NCI-H1092 (cell line): ENCODE results near the gene ZNF286A.
"Not testable (repeated sequence)": the region's sequence is repeated elsewhere in the genome, so short reads cannot be mapped to it uniquely, and the experiment has no call there.

Source experiments
- DNase-seq: peaks from one replicate; lab custom pipeline; 2025; lab: John Stamatoyannopoulos, UW

Gene ZNF286A

GRCh38 chr17:15699937-15700336, 385 bp downstream of the ZNF286A start:
- DNase-seq, result not testable (repeated sequence)

DNA sequence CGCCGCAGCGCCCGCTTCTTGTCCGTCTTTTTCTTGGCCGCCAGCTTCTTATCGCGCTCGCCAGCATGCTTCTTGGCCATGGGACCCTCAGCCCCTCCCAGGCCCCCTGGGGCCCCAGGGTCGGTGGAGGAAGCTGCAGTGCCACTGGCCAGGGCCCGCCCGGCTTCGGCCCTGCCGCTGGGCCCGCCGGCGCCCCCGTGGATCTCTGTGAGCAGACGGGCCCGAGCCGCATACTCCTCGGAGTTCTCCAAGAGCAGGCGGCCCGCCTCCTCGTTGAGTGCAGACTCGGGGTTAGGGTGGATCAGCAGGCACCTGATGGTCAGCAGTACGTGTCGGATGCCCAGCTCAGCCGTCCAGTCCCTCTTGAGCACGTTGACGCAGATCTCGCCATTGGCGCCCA, 4.7 kb downstream of the ZNF286A start:
- DNase-seq, result not testable (repeated sequence)

DNA sequence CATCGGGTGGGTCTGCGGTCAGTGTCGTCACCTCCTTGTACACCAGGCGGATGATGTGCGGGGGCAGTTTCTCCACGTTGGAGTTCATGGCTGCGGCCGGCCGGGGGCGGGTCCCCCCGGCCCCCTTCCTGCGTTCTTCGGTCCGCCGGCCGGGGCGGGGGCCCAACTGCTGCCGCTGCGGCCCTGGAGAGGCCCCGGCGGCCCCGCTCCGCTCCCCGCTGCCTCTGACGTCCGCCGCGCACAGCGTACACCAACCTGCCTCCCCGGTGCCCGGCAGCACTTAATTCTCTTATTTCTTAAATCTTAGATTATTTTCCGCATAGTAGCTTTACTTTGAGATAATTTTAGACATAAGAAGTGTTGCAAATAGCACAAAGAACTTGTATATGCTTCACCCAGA, 5.3 kb downstream of the ZNF286A start:
- not testable (repeated sequence) for DNase-seq

DNA sequence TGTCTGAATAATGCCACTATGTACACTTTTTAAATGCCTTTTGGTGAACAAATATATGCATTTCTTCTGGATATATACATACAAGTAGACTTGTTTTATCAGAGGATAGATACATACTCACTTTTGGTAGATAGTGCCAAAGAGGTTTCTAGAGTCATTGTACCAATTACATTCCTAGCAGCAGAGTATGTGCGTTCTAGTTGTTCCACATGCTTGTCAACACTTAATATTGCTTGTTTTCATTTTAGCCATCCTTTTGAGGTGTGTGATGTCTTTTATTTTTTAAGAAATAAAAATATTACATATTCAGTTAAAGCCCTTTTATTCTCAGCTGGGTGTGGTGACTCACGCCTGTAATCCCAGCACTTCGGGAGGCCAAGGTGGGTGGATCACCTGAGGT, 9.3 kb downstream of the ZNF286A start:
- DNase-seq, result not testable (repeated sequence)

- DNase-seq, result not testable (repeated sequence)
Observed at GRCh38 chr17:15716601-15717563, 17.3 kb downstream of the ZNF286A start.

DNA sequence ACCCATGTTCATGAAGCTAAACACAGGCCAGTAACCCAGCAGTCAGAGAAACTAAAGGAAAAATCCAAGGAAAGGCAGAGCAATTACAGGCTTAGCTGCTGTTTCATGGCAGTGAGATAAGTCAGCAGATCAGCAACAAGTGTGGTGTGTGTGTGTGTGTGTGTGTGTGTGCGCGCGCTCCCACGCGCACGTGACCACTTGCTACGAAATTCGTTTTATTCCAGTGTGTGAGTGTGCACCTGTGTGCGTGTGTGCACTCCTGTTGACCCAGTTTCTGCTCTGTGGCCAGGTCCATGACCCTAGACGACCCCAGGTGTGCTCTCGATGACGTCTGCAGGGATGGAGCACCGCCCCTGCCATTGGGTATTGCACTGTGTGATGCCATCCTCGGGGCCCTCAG, 31.0 kb downstream of the ZNF286A start:
- DNase-seq, result not testable (repeated sequence)

DNA sequence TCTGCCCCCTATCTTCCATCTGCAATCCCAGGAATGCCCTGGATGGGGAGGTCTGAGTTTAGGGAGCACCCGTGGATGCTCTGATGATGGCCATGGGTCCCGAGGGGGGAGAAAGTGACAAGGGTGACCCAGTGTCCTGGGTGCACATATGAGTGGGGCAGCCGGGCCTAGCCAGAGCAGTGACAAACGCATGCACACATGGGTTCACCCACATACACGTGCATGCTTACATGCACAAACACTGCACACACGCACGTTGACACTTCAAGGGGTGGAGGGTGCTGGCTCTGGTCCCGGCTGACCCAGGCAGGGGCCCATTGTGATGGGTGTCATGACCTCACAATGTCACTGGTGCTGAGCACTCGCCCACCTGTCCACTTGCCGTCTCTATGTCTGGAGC, 32.3 kb downstream of the ZNF286A start, which contains the start of gene TBC1D26:
TSS of gene TBC1D26 (plus strand) at position 384 of the 400 bp plus-strand sequence. CDS start 3,066 bp downstream, outside the sequence.
- not testable (repeated sequence) for DNase-seq

DNA sequence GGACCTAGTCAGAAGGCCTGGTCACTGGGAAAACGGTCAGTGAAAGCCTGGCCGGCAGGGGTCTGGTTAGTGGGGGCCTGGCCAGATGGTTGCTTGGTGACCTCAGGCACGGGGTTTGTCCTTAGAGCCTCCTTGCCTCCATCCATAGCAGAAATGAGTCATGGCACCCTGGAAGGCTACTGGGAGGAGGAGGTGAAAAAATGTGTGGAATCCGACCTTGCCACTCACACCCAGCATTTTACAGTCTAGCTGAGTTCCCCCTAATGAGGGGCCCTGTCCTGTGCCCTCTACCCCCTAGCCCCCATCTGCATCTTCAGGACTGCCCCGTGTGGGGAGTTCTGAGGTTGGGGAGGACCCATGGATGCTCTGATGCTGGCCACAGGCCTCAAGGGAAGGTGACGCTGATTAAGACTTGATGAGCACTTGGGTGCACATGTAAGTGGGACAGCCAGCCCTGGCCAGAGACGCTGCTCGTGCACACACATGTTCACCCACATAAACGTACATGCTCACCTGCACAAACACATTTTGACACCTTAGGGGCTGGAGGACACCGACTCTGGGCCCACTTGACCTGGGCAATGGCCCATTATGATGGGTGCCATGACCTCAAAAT, 33.7 kb downstream of the ZNF286A start:
- DNase-seq, result not testable (repeated sequence)

DNA sequence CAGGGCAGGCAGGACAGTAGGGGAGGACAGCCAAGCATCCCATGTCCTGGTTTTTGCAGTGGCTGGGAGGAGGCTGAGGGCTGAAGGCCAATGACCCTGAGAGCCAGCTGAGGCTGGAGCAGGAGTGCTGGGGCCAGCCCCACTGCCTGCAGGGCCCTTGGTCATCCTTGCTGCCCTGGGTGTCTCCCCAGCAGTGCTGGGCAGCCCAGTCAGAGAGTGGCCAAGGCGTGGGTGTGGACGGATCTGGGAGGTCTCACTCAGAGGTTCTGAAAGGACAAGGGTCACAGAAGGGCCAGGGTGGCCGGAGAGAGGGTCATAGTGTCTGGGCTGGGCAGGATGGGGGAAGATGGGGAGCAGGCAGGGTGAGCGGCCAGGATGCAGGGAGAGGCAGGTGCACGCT, 37.0 kb downstream of the ZNF286A start:
- DNase-seq, result not testable (repeated sequence)

- DNase-seq, result no peak
Observed at GRCh38 chr17:15738066-15738465, 38.5 kb downstream of the ZNF286A start.

DNA sequence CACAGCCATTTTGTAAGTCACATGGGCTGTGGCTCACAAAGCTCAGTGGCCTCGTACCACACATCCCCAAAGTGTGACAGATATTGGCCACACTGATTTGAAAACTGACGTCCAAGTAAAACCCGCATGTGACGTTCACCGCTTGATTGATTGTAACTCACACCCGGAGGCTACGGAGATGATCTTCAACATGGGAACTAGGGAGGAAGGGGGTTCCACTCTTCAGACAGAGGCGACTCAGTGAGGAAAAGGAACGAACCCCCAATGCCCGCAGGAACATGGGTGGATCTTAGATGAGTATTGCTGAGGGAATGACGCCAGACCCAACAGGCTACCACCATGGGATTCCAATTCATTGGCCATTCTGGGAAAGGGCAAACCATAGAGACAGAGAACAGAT, 39.7 kb downstream of the ZNF286A start:
- not testable (repeated sequence) for DNase-seq

DNA sequence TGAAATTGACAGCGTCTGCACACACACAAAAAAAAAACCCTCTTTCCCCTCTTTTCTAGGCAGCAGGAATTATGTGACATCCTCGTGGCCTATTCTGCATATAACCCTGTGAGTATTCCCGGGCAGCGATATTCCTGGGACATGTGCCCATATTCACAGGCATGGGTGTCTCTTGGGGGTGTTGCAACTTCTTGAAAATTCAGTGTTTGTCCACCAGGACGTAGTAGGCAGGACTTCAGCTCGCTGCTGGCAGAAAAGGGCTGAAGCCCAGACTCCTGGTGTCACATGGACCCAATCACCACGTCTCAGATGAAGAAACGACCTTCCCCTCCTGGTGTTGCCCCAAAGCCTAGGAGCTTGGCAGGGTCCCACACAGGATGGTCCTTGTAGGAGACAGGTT, 40.5 kb downstream of the ZNF286A start:
- DNase-seq, result not testable (repeated sequence)

GRCh38 chr17:15740570-15741120, 41.1 kb downstream of the ZNF286A start:
- no peak for DNase-seq

- no peak for DNase-seq
Observed at GRCh38 chr17:15741624-15742023, 42.1 kb downstream of the ZNF286A start.

- no peak for DNase-seq
Observed at GRCh38 chr17:15742051-15742795, 42.7 kb downstream of the ZNF286A start.

- no peak for DNase-seq
Observed at GRCh38 chr17:15742921-15743320, 43.4 kb downstream of the ZNF286A start.

DNA sequence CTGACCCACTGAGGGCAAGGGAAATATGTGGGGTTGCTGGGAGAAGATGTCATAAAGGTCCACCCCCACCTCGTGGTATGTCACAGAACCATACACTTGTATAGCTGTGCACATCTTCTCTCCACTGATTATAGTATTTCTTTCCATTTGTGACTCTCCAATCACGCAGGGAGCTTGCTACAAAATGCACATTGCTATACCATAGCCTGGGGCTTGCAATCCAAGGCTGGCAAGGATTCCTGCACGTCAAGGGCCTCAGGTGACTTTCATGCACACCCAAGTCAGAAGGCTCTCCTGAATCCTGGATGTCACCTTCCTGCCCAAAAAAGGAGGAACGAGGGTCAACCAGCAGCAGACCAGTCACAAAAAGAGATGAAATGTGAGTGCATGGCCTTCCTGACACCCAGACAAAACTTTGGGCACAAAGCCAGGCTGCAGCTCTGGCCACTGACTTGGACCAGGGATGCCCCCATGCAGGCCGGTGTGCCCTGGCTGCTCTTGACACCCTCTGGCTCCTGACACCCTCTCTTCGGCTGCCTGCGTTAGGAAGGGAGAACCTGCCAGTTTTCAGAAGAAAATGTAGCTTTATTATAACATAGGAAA, 44.6 kb downstream of the ZNF286A start:
- DNase-seq, result no peak

DNA sequence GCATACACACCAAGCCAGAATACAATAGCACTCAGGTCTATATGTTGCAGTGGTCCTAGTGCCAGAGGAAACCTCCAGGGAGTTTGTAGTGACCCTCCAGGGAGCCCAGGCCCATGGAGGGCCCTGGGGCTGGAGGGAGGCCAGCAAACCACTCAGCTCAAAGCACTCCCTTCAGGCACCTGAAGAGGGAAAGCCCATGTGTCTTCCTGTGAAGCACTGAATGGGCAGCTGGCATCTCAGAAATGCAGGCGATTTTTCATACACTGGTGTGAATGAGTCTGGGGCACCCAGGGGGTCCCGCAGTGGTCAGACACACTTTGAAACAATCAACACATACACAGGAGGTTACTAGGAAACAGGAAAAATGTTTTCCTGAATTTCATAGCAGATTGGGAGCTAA, 45.3 kb downstream of the ZNF286A start:
- peak; percentile 84 for DNase-seq

DNA sequence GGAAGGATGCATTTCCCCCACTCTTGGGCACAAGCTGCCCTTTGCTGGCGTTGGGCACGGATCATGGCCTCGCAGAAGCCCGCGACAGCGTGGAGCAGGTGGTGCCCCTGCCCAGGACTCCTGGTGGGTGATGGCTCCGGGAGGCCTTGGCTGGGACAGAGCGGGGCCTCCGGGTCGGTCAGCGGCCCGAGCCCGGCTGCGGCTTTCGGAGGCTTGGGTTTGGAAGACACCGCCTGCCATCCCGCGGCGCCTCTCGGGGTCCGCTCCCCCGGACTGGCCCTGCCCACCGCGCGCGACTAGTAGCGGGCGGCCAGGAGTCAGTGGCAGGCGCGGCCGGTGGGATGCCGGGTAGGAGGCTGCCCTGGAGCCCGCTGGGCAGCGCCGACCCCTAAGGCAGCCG, 49.9 kb downstream of the ZNF286A start:
- DNase-seq, result not testable (repeated sequence)

- peak; percentile 32 for DNase-seq
Observed at GRCh38 chr17:15768865-15769533, 69.4 kb downstream of the ZNF286A start.
